ENCODE results near the gene SUGCT.

DNA sequence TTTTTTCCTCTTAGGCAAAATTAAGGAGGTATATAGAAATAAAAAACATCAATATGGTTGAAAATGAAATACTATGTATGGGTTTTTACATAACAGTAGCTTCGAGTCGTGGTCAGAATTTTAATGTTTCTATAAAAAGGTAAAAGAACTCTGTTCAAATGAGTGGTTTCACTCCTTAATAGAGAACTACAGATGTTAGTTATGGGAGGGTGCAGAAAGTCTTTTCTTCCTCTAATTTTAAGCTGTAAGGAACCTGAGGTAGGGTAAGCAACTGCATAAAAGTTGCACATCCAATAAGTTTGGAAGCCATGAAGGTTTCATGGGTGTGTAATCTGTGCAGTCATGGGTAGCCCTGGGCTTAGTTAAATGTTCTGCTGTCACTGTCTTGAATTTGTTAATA, 141.3 kb downstream of the SUGCT start:
- TF ChIP-seq CTCF (conservative IDR thresholded peaks at IDR 0.05; ENCODE audit: low read length), result no peak
- TF ChIP-seq EZH2phosphoT487 (IDR thresholded peaks at IDR 0.05; ENCODE audit: borderline replicate concordance, low read depth, low read length), result no peak

Data from OCI-LY7 (cell line).